HEK293 (cell line): ENCODE measurements around the gene UST.

Experiments
- BCL11A ChIP-seq: fragments of 450-650 bp; formaldehyde crosslinking; IDR thresholded peaks from 2 replicates; pipeline ENCODE4 v1.5.1; 2016; ENCODE audit warnings: low read depth, missing biosample characterization, missing genetic modification characterization
- ZFP37 ChIP-seq: fragments of 450-650 bp; formaldehyde crosslinking; IDR thresholded peaks from 2 replicates; pipeline ENCODE4 v1.5.1; 2016; ENCODE audit warnings: missing biosample characterization, missing genetic modification characterization
- ZNF174 ChIP-seq: fragments of 450-650 bp; formaldehyde crosslinking; IDR thresholded peaks from 2 replicates; pipeline ENCODE4 v1.5.0; 2017; ENCODE audit warnings: missing biosample characterization, mild to moderate bottlenecking, missing genetic modification characterization
- ZNF292 ChIP-seq: fragments of 450-650 bp; formaldehyde crosslinking; IDR thresholded peaks from 2 replicates; pipeline ENCODE4 v1.5.1; 2016; ENCODE audit warnings: low read depth, missing biosample characterization, missing genetic modification characterization, borderline replicate concordance
- ZNF311 ChIP-seq: fragments of 450-650 bp; formaldehyde crosslinking; IDR thresholded peaks from 2 replicates; pipeline ENCODE4 v1.5.1; 2017; ENCODE audit warnings: missing biosample characterization, missing genetic modification characterization, borderline replicate concordance
- ZNF76 ChIP-seq: fragments of 450-650 bp; formaldehyde crosslinking; IDR thresholded peaks from 2 replicates; pipeline ENCODE4; 2016; ENCODE audit warnings: low read depth, missing biosample characterization, missing genetic modification characterization, borderline replicate concordance
- ZNF785 ChIP-seq: fragments of 450-650 bp; formaldehyde crosslinking; IDR thresholded peaks from 2 replicates; pipeline ENCODE4 v1.5.1; 2016; ENCODE audit warnings: missing biosample characterization, missing genetic modification characterization
- ZSCAN30 ChIP-seq: fragments of 450-650 bp; IDR thresholded peaks from 2 replicates; pipeline ENCODE4 v1.5.1; 2018; ENCODE audit warnings: missing biosample characterization, mild to moderate bottlenecking, missing genetic modification characterization, moderate library complexity
- TF ChIP-seq, protein P1 (sequence below): fragments of 450-650 bp; IDR thresholded peaks from 2 replicates; pipeline ENCODE4 v1.5.1; 2018; ENCODE audit warnings: missing biosample characterization, missing genetic modification characterization
- TF ChIP-seq, protein P2 (sequence below): fragments of 450-650 bp; formaldehyde crosslinking; IDR thresholded peaks from 2 replicates; pipeline ENCODE4 v1.5.1; 2016; ENCODE audit warnings: missing biosample characterization, missing genetic modification characterization, low read depth
- TF ChIP-seq, protein P3 (sequence below): fragments of 450-650 bp; formaldehyde crosslinking; IDR thresholded peaks from 2 replicates; pipeline ENCODE4 v1.5.1; 2016; ENCODE audit warnings: missing biosample characterization, missing genetic modification characterization

DNA sequence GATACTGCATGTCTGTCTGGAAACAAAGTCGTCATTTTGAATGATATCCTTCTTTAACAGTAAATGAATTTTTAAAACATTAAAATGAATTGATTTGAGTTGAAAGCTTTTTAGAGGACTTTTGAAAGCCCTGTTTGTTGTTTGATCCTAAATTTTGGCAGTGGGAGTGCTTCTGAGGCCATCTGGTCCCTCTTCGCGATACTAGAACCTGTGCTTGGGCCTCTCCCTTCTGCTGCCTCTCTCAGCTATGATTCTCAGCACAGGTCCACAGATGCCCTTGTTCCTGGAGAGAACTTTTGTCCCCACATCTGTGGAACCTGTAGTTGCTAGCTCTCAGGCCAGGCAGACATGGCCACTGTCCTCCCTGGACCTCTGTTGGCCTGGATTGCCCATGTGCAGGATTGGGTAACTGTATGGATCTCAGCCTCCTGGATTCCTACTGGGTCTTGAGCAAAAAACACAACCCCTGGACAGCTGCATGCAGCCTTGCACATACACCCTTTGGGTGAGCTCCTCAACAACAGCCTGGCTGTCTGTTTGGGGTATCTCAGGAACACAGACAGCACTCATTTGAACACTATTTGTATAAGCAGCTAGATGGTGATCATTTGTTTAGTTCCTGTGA lies 21.9 kb downstream of the UST start:
- TF ChIP-seq ZNF174 (tag by site-specific recombination), result no peak
- TF ChIP-seq, protein P1, sequence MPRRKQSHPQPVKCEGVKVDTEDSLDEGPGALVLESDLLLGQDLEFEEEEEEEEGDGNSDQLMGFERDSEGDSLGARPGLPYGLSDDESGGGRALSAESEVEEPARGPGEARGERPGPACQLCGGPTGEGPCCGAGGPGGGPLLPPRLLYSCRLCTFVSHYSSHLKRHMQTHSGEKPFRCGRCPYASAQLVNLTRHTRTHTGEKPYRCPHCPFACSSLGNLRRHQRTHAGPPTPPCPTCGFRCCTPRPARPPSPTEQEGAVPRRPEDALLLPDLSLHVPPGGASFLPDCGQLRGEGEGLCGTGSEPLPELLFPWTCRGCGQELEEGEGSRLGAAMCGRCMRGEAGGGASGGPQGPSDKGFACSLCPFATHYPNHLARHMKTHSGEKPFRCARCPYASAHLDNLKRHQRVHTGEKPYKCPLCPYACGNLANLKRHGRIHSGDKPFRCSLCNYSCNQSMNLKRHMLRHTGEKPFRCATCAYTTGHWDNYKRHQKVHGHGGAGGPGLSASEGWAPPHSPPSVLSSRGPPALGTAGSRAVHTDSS, result no peak
- no peak for TF ChIP-seq ZNF292
- TF ChIP-seq, protein P2, sequence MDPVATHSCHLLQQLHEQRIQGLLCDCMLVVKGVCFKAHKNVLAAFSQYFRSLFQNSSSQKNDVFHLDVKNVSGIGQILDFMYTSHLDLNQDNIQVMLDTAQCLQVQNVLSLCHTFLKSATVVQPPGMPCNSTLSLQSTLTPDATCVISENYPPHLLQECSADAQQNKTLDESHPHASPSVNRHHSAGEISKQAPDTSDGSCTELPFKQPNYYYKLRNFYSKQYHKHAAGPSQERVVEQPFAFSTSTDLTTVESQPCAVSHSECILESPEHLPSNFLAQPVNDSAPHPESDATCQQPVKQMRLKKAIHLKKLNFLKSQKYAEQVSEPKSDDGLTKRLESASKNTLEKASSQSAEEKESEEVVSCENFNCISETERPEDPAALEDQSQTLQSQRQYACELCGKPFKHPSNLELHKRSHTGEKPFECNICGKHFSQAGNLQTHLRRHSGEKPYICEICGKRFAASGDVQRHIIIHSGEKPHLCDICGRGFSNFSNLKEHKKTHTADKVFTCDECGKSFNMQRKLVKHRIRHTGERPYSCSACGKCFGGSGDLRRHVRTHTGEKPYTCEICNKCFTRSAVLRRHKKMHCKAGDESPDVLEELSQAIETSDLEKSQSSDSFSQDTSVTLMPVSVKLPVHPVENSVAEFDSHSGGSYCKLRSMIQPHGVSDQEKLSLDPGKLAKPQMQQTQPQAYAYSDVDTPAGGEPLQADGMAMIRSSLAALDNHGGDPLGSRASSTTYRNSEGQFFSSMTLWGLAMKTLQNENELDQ (tag by site-specific recombination), result no peak
- TF ChIP-seq ZNF76 (tag by site-specific recombination), result no peak
- TF ChIP-seq, protein P3, sequence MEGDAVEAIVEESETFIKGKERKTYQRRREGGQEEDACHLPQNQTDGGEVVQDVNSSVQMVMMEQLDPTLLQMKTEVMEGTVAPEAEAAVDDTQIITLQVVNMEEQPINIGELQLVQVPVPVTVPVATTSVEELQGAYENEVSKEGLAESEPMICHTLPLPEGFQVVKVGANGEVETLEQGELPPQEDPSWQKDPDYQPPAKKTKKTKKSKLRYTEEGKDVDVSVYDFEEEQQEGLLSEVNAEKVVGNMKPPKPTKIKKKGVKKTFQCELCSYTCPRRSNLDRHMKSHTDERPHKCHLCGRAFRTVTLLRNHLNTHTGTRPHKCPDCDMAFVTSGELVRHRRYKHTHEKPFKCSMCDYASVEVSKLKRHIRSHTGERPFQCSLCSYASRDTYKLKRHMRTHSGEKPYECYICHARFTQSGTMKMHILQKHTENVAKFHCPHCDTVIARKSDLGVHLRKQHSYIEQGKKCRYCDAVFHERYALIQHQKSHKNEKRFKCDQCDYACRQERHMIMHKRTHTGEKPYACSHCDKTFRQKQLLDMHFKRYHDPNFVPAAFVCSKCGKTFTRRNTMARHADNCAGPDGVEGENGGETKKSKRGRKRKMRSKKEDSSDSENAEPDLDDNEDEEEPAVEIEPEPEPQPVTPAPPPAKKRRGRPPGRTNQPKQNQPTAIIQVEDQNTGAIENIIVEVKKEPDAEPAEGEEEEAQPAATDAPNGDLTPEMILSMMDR (tag by site-specific recombination), result no peak
- no peak for TF ChIP-seq ZSCAN30 (tag by site-specific recombination)
- TF ChIP-seq ZNF311 (tag by site-specific recombination), result no peak
- TF ChIP-seq ZNF785 (tag by site-specific recombination), result no peak
- no peak for TF ChIP-seq BCL11A (tag by site-specific recombination)
- no peak for TF ChIP-seq ZFP37 (tag by site-specific recombination)
